HG03378 (cell line): ENCODE data around the gene MAP7D1.
"Not testable (repeated sequence)": the region's sequence is repeated elsewhere in the genome, so short reads cannot be mapped to it uniquely, and the experiment has no call there.

Source experiments
- ATAC-seq: cut with Tn5 transposase; IDR thresholded peaks from one replicate; pipeline ENCODE4 v1.9.1; 2021; ENCODE audit warnings: mild to moderate bottlenecking, moderate library complexity; ENCODE audit not compliant: unreplicated experiment

Gene MAP7D1

DNA sequence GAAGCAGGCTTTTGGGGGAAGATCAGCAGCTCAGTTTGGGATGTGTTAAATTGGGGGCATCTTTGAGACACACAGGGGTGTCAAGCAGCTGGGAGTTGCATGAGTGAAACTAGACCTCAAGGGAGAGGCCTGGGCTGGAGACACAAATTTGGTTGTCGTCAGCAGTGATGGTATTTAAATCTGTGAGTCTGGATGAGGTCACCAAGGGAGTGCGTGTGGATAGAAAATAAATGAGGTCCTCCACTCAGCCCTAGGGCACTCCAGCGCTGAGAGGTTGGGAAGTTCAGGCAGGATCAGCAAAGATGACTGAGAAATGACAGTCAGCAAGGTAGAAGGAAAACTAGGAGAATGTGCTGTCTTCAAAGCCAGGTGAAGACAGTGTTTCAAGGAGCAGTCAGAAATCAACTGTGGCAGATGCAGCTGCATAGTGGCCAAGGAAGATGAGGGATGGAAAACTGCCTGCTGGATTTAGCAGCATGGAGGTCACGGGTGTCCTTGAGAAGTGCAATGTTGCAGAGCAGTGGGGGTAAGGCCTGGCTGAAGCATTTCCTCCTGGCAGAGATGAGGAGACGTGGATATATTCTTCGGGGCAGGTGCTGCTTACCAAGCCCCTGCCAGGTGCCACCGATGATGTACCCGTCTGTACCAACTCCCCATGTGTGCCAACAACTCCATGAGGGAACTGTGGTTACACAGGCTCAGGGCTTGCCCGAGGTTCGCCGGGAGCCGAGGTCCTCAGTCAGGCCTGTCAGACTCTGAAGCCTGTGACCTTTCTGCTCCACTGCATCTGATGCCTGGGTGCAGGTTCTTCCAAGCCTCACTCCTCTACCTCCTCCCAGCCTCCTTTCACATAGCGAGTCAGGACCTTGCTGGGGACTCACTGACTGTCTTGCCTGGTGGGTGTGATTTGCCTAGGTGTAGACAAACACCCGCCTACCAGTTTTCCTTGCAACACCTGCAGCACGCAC is 11.3 kb downstream of the MAP7D1 start:
- ATAC-seq, result no peak

DNA sequence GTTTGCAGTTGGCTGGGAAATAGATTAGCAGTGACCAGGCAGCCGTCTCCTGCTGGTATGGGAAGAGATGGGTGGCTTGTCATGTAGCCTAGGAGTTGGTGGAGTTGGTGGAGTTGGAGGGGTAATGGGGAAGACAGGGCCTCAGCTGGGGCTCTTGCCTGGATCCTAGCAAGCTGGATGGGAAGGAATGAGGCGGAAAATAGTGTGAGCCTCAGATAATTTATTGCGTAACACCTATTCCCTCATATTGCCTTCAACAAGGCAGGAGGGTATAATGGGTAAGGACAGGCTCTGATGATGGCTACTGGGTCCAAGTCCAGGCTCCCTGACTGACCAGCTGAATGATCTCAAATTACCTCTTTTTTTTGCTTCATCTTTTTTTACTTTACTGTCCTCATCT is 12.6 kb downstream of the MAP7D1 start:
- no peak for ATAC-seq

DNA sequence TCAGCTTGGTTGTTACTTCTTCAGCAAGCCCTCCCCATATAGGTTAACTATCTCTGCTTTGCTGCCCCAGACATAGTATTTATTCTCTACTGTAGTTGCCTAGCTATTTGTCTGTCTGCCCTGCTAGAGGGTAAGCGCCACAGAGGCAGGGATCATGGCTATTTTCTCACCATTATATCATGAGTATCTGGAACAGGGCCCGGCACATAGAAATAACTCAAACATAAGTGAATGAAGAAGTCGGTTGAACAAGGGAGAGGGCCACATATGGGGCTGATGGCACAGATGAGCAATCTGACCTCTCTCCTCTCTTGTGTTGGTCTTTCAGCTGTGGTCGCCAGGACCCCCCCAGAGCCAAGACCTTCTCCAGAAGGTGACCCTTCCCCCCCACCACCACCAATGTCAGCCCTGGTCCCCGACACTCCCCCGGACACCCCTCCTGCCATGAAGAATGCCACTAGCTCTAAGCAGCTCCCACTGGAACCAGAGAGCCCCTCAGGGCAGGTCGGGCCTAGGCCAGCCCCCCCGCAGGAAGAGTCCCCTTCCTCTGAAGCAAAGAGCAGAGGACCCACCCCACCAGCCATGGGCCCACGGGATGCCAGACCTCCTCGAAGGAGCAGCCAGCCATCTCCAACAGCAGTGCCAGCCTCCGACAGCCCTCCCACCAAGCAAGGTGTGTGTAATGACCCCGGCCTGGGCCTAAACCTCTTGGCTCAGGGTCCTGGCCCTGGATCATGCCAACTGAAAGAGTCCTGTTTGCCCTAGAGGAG is 14.9 kb downstream of the MAP7D1 start:
- no peak for ATAC-seq

DNA sequence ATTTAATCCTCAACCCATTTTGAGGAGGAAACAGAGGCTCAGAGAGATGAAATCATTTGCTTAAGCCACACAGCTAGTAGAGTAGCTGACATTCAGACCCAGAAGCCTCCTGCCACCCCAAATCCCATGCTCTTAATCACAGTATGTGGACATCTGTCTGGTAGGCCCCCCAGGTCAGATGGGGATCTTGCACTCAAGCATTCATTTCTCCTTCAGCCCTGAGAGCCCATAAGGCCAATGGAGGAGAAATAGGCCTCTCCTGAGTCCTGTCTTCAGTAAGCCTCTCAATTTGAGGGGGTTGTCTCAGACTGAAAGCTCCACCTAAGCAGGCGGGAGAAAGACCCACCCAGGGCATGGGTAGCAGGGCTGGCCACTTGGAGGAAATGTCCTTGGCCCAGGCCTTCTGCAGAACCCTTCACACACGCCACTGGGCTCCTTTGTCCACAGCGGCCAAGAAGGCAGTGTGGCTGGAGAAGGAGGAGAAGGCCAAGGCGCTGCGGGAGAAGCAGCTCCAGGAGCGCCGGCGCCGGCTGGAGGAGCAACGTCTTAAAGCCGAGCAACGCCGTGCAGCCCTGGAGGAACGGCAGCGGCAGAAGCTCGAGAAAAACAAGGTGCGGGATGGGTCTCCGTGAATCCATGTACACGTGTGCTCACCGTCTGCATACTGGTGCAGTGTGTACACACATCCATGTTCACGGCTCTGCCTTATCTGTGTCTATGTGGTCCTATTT is 16.2 kb downstream of the MAP7D1 start:
- no peak for ATAC-seq

DNA sequence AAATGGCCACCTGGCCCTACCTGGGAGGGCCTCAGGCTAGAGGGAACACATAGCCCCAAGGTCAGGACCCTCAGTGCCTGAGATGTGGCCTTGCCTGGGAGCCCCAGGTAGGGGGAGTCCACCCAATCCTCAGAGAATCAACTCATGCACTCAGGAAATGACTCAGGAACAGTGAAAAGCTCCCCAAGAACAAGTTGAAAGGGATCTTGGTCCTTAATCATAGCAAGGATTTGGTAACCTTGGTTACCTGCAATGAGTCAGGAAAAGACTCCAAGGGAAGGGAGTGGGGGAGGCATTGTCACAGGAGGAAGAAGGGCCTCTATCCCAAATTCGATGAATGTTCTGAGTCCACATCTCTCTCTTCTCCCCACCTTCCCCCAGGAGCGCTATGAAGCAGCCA is 17.0 kb downstream of the MAP7D1 start:
- no peak for ATAC-seq

DNA sequence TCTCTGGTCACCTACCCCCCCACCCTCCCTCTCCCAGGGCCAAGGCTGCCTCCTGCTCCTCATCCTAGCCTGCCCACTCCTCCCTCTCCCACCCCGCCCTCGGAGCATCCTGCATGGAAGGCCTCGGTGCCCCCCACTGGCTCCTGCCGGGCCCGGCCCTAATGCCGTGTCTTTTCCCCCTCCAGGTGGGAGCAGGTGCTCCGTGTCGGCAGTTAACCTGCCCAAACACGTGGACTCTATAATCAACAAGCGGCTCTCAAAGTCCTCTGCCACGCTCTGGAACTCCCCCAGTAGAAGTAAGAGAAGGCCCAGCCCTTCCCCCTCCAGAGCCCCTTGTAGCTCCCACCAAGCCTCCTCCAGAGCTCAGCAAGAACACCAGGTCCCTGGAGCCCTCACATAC is 18.8 kb downstream of the MAP7D1 start:
- ATAC-seq, result no peak

DNA sequence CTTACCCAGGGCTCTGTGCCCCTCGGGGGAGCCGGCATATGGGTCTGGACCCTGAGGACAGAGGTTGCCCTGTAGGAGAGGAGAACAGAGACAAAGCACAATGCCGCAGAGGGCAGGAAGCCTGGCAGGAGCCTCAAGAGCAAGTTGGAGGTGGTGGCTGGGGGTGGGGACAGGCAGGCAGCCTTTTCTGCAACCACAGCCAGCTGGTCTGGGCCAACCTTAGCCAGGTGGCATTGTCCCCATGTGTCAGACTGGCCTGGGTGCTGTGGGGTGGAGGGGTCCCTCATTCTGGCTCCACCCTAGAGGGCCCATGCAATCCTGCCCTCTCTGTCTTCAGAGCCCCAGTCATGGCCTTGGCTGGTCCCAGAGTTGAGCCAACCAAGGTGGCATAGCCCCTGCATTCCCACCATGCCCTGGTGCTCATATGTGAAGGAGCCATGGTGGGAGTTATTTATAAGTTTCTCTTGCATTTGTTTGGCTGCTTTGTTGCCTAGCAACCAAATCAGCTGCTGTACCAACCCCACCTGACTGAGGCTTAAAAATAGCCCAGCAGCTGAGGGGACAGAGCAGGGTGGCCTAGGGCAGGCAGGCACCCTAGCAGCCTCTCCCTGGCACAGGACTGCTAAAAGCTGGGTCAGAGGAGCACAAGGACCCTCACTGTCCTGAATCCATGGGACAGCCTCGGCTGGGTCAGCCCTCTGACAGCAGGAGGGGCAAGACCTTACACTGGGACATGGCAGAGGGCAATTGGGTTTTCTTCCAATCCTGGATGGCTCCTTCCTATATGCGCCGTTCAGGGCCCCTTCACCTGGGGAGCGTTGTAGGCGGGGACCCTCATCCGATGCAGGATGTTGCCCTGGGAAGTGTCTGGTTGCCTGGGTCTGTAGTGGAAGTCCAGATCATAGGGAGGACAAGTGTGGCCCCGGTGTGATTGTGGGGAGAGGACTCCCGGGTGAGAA is 19.5 kb downstream of the MAP7D1 start:
- ATAC-seq, result no peak

DNA sequence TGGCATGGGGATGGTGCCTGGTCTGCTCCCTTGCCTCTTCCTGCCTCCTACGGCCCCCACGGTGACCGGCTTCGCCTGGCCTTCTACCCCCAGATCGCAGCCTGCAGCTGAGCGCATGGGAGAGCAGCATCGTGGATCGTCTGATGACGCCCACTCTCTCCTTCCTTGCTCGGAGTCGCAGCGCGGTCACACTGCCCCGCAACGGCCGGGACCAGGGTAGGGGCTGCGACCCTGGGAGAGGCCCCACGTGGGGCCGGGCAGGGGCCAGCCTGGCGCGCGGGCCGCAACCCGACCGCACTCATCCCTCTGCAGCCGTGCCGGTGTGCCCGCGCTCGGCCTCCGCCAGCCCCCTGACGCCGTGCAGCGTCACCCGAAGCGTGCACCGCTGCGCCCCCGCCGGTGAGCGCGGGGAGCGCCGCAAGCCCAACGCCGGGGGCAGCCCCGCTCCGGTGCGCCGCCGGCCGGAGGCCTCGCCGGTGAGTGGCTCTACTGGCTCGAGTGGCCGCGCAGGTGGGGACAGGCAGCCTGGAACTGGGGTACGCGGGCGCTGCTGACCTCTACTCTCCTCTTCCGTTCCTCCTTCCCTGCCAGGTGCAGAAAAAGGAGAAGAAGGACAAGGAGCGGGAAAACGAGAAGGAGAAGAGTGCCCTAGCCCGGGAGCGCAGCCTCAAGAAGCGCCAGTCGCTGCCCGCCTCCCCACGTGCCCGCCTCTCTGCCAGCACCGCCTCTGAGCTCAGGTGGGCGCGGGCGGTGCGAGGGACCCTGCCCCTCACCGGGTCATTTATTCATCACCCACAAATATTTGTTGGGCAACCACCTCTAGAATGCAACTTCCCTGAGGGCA is 20.4 kb downstream of the MAP7D1 start:
- no peak for ATAC-seq

DNA sequence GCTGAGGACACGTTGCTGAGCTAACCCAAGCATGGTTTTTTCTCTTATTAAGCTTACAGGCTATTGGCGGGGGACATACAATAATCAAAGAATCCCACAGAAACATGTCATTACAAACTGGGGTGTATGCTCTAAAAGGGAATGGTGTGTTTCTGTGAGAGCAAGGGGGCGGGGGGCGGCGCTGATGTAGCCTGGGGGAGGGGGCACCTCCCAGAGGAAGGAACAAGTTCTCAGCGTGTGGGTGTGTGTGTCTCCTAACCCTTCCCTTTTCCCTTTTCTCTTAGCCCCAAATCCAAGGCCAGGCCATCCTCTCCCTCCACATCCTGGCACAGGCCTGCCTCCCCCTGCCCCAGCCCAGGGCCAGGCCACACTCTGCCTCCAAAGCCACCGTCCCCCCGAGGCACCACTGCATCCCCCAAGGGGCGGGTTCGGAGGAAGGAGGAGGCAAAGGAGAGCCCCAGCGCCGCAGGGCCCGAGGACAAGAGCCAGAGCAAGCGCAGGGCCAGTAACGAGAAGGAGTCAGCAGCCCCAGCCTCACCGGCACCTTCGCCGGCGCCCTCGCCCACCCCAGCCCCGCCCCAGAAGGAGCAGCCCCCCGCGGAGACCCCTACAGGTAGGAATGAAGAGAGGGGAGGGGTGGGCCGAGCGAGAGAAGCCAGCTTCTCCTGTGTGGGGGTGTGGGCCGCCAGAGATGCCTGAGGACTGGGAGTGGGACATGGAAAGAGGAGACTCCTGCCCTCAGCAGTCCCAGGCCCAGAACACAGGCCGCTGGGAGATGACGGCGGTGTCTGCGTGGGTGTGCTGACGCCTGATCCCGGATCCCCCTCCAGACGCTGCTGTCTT is 21.9 kb downstream of the MAP7D1 start:
- no peak for ATAC-seq

DNA sequence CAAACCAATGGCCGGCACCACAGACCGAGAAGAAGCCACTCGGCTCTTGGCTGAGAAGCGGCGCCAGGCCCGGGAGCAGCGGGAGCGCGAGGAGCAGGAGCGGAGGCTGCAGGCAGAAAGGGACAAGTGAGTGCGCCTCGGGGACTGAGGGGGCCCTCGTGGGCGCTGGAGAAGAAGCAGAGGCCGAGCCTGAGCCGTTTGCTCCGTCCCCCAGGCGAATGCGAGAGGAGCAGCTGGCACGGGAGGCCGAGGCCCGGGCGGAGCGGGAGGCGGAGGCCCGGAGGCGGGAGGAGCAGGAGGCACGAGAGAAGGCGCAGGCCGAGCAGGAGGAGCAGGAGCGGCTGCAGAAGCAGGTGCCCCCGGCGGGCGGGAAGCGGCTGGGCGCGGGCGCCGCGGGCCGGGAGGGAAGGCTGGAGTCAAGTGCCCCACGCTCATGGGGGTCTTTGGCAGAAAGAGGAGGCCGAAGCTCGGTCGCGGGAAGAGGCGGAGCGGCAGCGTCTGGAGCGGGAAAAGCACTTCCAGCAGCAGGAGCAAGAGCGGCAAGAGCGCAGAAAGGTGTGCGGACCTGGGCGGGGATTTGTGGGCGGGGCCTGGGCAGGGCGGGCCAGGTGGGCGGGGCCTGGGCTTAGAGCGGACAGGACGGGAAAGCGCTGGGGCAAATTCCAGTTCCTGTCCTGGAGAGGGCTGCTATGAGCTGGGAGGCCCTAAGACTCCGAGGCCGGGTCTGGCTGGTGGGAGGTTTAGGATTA is 22.7 kb downstream of the MAP7D1 start:
- no peak for ATAC-seq

DNA sequence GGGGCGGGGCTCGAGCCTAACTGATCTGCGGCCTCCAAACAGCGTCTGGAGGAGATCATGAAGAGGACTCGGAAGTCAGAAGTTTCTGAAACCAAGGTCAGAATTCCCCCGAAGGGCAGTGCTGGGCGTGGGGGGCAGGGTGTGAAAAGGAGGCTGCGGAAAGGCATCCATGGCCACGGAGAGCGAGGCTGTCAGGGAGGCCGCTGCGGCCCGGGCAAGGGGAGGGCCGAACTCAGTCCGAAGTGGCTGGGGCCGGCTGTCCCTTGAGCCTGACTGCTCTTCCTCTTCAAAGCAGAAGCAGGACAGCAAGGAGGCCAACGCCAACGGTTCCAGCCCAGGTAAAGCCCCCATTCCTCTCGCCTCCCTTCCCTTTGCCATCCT is 23.2 kb downstream of the MAP7D1 start:
- no peak for ATAC-seq

DNA sequence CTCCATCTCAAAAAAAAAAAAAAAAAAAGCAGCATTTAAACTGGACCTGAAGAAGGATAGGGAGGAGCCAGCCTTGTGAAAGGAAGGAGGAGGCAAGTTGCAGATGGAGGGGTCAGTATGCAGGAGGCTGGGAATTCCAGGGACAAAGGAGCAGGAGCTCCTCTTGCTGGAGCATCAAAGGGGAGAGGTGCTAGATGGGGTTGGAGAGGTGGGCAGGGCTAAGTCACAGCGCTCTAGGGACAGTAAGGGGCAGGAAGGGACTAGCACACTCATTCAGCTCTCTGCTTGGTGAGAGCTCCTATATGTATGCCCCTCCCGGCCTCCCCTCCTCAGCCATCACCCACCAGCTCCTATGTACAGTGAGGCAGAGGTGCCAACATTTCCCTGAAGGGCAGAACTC is 26.8 kb downstream of the MAP7D1 start:
- ATAC-seq, result no peak

DNA sequence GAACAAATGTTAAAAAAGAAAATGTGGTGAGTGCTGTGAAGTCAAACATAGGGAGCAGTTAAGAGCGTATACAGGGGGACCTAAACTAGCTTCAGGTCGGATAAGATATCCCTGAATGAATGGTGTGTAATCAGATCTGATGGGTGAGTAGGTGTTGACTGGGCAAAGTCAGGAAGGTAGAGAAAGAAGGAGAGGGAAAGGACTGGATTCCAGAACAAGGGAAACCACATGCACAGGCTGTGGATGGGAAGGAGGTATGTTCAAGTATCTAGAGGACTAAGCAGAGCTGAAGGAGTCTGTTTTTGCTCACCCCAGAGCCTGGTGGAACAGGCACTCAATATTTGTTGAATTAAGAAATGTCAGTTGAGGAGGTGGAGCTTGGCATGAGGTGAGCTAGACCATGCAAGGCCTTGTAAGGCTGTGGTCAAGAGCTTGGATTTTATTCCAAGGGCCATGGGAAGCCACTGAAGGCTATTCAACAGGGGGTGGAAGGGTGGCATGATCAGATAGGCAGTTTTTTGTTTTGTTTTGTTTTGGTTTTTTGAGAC is 27.4 kb downstream of the MAP7D1 start:
- ATAC-seq, result no peak

DNA sequence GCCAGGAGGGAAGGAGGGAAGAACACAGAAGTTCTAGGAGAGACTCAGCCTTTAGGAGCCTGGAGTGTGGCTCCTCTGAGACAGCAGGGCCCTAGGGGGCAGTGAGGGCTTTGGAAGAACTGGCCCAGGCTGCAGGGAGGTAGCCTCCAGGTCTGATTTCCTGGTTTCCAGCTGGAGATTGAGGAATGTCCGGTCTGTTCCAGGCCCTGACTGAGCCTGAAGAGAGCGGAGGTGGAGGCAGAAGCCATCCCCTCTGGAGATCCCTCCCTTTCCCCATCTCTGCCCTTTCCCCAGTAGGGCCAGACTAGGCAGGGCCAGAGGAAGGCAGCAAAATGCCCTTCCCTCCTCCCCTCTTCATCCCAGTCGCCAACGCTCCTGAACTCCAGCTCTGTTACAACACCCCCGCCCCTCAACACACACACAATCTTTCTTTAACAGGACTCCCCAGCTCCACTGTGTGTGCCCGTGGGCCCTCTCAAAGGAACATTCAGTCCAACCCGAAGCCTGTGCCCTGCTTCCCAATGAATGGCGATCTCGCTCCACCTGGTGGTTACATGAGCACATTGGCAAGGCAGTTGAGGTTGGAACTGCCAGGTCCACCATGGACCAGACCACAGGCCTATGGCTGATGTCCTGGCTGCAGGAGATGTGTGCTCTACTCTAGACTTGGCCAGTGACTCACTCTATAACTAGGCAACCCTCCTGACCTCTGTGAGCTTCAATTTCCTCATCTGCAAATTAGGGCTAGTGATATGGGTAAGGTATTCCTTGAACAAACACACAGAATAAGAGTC is 32.0 kb downstream of the MAP7D1 start:
- ATAC-seq, result peak; percentile 62

DNA sequence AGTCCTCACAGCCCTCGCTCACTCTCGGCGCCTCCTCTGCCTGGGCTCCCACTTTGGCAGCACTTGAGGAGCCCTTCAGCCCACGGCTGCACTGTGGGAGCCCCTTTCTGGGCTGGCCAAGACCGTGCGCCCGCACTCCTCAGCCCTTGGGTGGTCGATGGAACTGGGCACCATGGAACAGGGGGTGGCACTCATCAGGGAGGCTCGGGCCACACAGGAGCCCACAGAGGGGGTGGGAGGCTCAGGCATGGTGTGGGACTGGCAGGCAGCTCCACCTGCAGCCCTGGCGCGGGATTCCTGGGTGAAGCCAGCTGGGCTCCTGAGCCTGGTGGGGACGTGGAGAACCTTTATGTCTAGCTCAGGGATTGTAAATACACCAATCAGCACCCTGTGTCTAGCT is 40.8 kb downstream of the MAP7D1 start:
- not testable (repeated sequence) for ATAC-seq

DNA sequence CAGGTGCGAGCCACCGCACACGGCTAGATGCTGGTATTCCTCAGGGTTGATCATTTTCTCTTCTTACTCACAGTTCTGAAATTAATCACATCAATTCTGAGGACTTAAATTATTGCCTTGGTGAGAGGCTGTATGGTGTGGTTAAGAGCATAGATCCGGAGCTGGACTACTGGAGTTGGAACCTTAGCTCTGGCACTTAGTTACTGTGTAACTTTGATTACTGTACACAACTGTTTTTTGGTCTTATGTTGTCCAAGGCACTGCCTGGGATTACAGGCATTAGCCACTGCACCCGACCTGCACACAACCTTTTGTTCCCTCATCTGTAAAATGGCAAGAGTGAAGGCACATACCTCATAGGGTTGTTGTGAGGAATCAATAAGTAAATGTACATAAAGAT is 42.7 kb downstream of the MAP7D1 start:
- no peak for ATAC-seq
